IPS-18c (cell line): Measurements from ENCODE around the gene ZNF782.
"Not testable (repeated sequence)": the region's sequence is repeated elsewhere in the genome, so short reads cannot be mapped to it uniquely, and the experiment has no call there.

Experiments used
- H3K4me3 ChIP-seq: 2 replicates; pipeline ENCODE4 v1.7.0; 2013; ENCODE audit warnings: low read depth, mild to moderate bottlenecking, low read length, moderate library complexity; ENCODE audit not compliant: insufficient read depth
- H3K9me3 ChIP-seq: one replicate; pipeline ENCODE4 v1.6.1; 2013; ENCODE audit warnings: mild to moderate bottlenecking, low read length, moderate library complexity; ENCODE audit not compliant: control insufficient read depth, insufficient read depth

The ZNF782 gene

DNA sequence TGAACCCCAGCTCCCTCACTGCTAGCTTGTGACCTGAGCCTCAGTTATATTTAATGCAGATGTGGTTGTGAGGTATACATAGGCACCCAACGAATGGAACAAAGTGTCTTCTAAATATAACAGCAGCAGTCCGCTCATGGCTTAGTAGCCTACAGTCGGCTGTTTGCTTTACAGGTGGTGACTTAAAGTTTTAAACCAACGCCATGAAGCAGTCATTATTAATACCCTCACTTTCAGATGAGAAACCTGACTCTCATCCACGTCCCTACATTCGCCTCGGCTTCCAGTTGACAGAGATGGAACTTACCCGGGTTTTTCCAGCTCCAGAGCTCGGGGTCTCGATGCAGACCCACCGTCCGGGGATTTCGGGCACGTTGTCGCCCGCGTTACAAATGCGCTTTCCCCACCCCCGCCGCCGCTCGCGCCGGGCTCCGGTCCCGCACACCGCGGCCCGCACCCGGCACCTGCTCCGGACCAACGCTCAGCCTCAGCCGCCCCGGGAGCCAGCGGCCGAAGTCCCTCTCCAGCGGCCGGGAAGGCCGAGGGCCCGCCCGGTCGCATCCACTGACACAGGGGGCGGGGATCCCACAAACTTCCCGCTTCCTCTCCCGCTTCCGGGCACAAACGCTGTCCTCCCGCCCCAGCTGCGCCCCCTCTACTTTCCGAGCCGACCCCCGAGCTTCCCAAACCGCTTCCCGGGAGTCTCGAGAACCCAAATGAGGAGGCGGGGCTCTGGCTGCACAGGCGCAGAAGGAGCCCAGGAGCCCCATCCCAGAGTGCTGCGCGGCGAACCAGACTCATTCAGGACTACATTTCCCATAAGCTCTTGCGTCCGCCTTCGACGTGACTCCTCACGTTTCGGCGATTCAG is at the start of gene ZNF782:
Gene ZNF782, minus strand, starts transcription at position 734 of the 870 bp plus-strand sequence. CDS start 2,553 bp downstream, outside the sequence.
- peak within 1 kb of the TSS; percentile 71 for H3K4me3 ChIP-seq
- H3K9me3 ChIP-seq, result no peaks in the 10 kb centered on the region

DNA sequence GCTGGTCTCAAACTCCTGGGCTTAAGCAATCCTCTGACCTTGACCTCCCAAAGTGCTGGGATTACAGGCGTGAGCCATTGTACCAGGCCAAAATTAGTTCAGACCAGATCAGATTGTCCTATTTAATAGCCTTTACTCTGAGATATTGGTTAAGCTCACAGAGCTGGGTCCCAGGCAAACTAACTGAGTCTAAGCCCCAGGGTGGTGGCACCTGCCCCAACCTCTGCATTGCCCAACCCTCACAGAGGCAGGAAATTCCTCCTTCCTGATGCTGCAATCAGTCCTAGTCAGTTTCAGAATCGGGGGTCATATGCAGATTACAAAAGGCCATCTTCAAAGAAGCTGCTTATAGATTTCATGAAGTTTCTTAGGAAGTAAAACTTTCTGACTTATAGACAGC is 45.7 kb upstream of the ZNF782 start:
- not testable (repeated sequence) for H3K9me3 ChIP-seq, H3K4me3 ChIP-seq

DNA sequence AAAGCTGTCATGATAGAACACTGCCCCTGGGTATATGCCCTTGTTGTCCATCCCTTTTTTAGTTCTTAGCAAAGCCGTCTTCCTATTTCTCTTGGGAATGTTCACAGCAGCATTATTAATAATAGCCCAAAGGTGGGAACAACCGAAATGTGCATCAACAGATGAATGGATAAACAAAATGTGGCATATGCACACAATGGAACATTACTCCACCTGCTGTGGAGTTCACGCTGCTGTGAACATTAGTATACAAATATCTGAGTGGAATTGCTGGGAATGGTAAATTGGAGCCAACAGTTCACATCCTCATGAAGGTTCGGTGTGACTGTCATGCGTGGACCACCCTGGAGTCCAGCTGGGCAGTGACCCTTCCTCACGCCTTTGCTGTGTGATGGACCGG is 37.8 kb upstream of the ZNF782 start:
- Histone ChIP-seq H3K9me3 (no peaks in the 10 kb centered on the region), H3K4me3 (no peak overlapping the region)

DNA sequence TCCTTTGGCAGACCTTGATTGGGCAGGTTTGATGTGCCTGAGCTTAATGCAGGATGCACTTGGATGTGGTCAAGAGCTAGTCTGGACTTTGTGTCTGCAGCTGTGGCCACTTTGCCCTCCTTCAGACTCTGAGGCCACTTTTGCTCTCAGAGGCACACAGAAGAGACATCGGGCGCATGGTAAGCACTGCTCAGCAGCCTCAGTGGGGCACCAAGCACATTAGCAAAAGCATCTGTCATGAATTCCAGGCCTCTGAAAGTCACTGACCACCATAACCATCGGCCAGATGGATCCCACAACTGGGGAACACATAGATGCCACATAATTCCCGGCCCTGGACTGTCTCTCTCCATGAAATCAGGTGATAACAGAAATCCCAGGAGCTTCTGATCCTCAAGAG is 34.3 kb upstream of the ZNF782 start:
- H3K9me3 ChIP-seq, result no peaks in the 10 kb centered on the region
- no peak overlapping the region for H3K4me3 ChIP-seq

DNA sequence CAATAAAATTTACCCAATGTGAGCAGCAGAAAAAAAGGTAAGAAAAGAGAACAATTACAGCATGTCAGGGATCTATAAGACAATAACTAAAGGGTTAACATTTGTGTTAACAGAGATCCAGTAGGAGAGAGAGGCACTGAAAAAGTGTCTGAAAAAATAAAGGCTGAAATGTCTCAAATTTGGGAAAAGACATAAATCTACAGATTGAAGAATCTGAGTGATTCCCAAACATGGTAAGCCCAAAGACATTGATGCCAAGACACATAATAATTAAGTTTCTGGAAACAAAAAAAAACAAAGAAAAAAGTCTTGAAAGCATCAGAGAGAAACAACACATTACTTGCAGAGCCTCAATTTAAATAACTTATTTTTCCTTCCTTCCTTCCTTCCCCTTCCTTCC is 31.1 kb upstream of the ZNF782 start:
- H3K9me3 ChIP-seq, result no peaks in the 10 kb centered on the region
- no peak overlapping the region for H3K4me3 ChIP-seq

GRCh38 chr9:96884443-96884842 is 30.1 kb upstream of the ZNF782 start:
- H3K4me3 ChIP-seq, result no peak overlapping the region
- no peaks in the 10 kb centered on the region for H3K9me3 ChIP-seq

GRCh38 chr9:96883922-96884321 is 29.6 kb upstream of the ZNF782 start:
- no peaks in the 10 kb centered on the region for H3K9me3 ChIP-seq
- H3K4me3 ChIP-seq, result no peak overlapping the region

DNA sequence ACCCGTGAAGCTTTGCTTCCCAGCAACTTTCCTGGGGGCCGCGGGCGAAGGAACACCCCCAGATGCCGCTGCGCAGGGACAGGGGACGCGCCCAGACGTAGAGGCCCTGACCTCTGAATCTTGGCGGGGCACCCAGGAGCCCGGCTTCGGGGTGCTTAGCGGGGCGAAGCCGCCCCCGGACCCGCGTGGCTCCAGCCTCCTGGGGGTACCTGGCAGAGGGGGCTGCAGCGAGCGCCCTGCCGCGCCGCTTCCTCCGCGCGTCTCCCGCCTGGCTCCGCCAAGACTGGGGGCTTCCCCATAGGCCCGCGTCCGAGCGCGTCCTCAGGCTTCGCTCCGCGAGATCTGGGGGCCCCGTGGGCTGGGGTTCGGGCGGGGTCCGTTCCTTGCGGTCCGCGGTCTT is 23.0 kb upstream of the ZNF782 start:
- no peak overlapping the region for H3K4me3 ChIP-seq

GRCh38 chr9:96875461-96876142 is 21.3 kb upstream of the ZNF782 start:
- peak overlapping the region; percentile 50 for H3K4me3 ChIP-seq
- no peaks in the 10 kb centered on the region for H3K9me3 ChIP-seq

More for the DNA sequence above, 23.0 kb upstream of the ZNF782 start:
- H3K9me3 ChIP-seq, result no peaks in the 10 kb centered on the region

- Histone ChIP-seq H3K4me3 (peak overlapping the region; percentile 50), H3K9me3 (no peaks in the 10 kb centered on the region)
Observed at GRCh38 chr9:96874947-96875460, 20.7 kb upstream of the ZNF782 start.

- Histone ChIP-seq H3K9me3 (no peaks in the 10 kb centered on the region), H3K4me3 (no peak overlapping the region)
Observed at GRCh38 chr9:96874201-96874785, 20.0 kb upstream of the ZNF782 start.

DNA sequence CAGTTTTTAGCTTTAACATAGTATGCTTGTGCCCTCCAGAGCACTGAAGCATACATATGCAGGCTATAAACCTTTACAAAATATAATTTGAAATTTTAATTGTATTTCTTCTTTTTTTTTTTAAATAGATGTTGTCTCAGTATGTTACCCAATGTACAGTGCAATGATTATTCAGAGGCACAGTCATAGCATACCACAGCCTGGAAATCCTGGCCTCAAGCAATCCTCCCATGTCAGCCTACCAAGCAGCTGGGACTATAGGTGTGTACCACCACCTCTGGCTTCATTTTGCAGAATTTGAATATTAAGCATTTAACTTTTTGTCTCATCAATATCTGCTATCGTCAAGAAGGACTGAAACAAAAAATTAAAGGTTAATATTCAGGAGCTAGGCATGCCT is 16.9 kb upstream of the ZNF782 start:
- Histone ChIP-seq H3K4me3 (no peak overlapping the region), H3K9me3 (no peaks in the 10 kb centered on the region)

GRCh38 chr9:96868709-96869108 is 14.4 kb upstream of the ZNF782 start:
- no peak overlapping the region for H3K4me3 ChIP-seq
- no peaks in the 10 kb centered on the region for H3K9me3 ChIP-seq

DNA sequence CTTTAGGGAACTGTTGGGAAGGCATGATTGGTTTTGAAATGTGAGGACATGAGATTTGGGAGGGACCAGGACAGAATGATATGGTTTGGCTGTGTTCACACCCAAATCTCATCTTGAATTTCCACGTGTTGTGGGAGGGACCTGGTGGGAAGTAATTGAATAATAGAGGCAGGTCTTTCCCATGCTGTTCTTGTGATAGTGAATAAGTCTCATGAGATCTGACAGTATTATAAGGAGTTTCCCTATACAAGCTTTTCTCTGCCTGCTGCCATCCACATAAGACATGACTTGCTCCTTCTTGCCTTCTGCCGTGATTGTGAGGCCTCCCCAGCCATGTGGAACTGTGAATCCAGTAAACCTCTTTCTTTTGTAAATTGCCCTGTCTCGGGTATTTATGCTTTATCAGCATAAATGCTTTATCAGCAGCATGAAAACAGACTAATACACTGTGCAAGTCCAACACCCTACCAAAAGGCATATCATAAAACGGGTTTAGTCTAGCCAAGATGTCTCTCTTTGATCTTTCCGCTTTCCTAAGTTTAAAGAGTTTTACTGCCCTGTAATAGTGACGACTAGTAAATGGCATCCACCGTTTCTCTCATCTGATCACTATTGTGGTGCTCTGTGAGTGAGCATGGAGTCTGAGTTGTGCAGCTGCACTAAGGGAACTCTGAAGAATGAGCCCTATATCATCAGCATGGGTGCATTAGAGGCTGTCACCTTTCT is 12.9 kb upstream of the ZNF782 start:
- Histone ChIP-seq H3K9me3 (no peaks in the 10 kb centered on the region), H3K4me3 (no peak overlapping the region)

DNA sequence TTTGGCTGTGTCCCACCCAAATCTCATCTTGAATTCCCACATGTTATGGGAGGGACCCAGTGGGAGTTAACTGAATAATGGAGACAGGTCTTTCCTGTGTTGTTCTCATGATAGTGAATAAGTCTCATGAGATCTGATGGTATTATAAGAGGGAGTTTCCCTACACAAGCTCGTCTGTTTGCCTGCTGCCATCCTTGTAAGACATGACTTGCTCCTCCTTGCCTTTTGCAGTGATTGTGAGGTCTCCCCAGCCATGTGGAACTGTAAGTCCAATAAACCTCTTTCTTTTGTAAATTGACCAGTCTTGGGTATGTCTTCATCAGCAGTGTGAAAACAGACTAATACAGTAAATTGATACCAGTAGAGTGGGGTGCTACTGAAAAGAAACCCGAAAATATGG is 10.9 kb upstream of the ZNF782 start:
- not testable (repeated sequence) for H3K9me3 ChIP-seq, H3K4me3 ChIP-seq

- Histone ChIP-seq H3K9me3 (no peaks in the 10 kb centered on the region), H3K4me3 (no peak overlapping the region; the same call in 1 of the 2 replicates)
Observed at GRCh38 chr9:96859461-96860198, 5.3 kb upstream of the ZNF782 start.

DNA sequence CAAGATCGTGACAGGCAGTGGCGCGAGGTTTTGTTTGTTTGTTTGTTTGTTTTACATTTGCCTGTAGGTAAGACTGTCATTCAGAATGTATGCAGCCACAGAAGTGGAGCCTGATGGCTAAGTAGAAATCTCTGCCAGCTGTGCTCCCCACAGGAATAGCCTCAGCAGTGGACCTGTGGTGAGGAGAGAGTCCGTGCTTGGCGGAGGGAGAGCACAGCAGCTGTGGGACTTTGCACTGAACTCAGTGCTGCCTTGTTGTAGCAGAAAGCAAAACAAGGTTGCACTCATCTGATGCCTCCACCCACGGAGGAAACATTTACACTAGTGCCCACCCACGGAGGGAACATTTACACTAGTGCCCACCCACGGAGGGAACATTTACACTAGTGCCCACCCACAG is 4.4 kb upstream of the ZNF782 start:
- no peaks in the 10 kb centered on the region for H3K9me3 ChIP-seq

More for the DNA sequence above, 4.4 kb upstream of the ZNF782 start:
- H3K4me3 ChIP-seq, result no peak overlapping the region
